PC-9 (cell line): ENCODE measurements around the gene NUDT10. TPM values are rescaled to one million over a fixed set of nuclear protein-coding genes. Genes with fewer than 3 reads are reported as not detected.

Experiments used
- Bru-seq: library from RNA; stranded (reverse); fragments of 400-500 nt; gene quantifications from one replicate; lab custom pipeline; 2021; lab: Mats Ljungman, UMichigan
- BruChase-seq, 2 experiments: library from RNA; stranded (reverse); fragments of 400-500 nt; gene quantifications; one replicate each; lab custom pipeline; 2021; lab: Mats Ljungman, UMichigan
- BruUV-seq: library from RNA; stranded (reverse); fragments of 400-500 nt; replicated peaks from 2 replicates; lab custom pipeline; 2021; lab: Mats Ljungman, UMichigan
- CTCF ChIA-PET: fragments of 300-600 bp; sonication (Branson Sonifier 250); formaldehyde crosslinking; loops from one replicate; lab custom pipeline; 2022; ENCODE audit warnings: antibody characterized with exemption; lab: Charles Lee
- POLR2A ChIA-PET: fragments of 300-600 bp; sonication (Branson Sonifier 250); formaldehyde crosslinking; loops from one replicate; lab custom pipeline; 2022; ENCODE audit warnings: antibody characterized with exemption; ENCODE audit not compliant: unreplicated experiment; lab: Charles Lee
- DNase-seq, 2 experiments: peaks; one replicate each; pipeline versions ENCODE4 v3.0.0 to v3.0.0-alpha.2; 2015 to 2022; ENCODE audit warnings: mixed read lengths in 1 of 2
- H2AFZ ChIP-seq: fragments of 200-600 bp; sonication (generic); 2 replicates; pipeline ENCODE4 v1.8.1; 2017; ENCODE audit warnings: antibody characterized with exemption
- H3F3A ChIP-seq: fragments of 200-600 bp; sonication (generic); 2 replicates; pipeline ENCODE4 v1.8.1; 2017; ENCODE audit warnings: antibody characterized with exemption, mild to moderate bottlenecking, low read depth; ENCODE audit not compliant: insufficient read depth
- H3K27ac ChIP-seq: fragments of 200-600 bp; sonication (generic); 2 replicates; pipeline ENCODE4 v1.6.1; 2016; ENCODE audit warnings: mixed run types
- H3K27me3 ChIP-seq: fragments of 200-600 bp; sonication (generic); 2 replicates; pipeline ENCODE4 v1.6.1; 2016; ENCODE audit warnings: low read depth, mixed run types; ENCODE audit not compliant: insufficient read depth
- H3K36me3 ChIP-seq: fragments of 200-600 bp; sonication (generic); 2 replicates; pipeline ENCODE4 v1.6.1; 2016; ENCODE audit warnings: low read depth, mixed run types
- H3K4me1 ChIP-seq: fragments of 200-600 bp; sonication (generic); replicated peaks from 2 replicates; pipeline ENCODE4 v1.6.1; 2016; ENCODE audit warnings: mixed run types; ENCODE audit not compliant: insufficient read depth
- H3K4me2 ChIP-seq: fragments of 200-600 bp; sonication (generic); 2 replicates; pipeline ENCODE4 v1.6.1; 2017; ENCODE audit warnings: mixed run types
- H3K4me3 ChIP-seq: fragments of 200-600 bp; sonication (generic); 2 replicates; pipeline ENCODE4 v1.6.1; 2016; ENCODE audit warnings: mixed run types
- H3K79me2 ChIP-seq: fragments of 200-600 bp; sonication (generic); 2 replicates; pipeline ENCODE4 v1.6.1; 2017; ENCODE audit warnings: low read depth, mixed run types
- H3K9me2 ChIP-seq: fragments of 200-600 bp; sonication (generic); 2 replicates; pipeline ENCODE4 v1.8.1; 2017; ENCODE audit warnings: mild to moderate bottlenecking; ENCODE audit not compliant: insufficient read depth
- H3K9me3 ChIP-seq: fragments of 200-600 bp; sonication (generic); 2 replicates; pipeline ENCODE4 v1.8.1; 2016; ENCODE audit warnings: low read depth; ENCODE audit not compliant: insufficient read depth
- H4K20me1 ChIP-seq: fragments of 200-600 bp; sonication (generic); 2 replicates; pipeline ENCODE4 v1.8.1; 2017; ENCODE audit not compliant: insufficient read depth
- CTCF ChIP-seq: fragments of 200-600 bp; sonication (generic); conservative IDR thresholded peaks from 2 replicates; pipeline ENCODE4 v1.6.1; 2017; ENCODE audit warnings: mixed run types, antibody characterized with exemption, mild to moderate bottlenecking, moderate library complexity
- EZH2 ChIP-seq: fragments of 200-600 bp; sonication (generic); IDR thresholded peaks from 2 replicates; pipeline ENCODE4 v1.8.0; 2017; ENCODE audit warnings: antibody characterized with exemption, low read depth
- intact Hi-C: fragments of 100-400 bp; cut with micrococcal nuclease; formaldehyde crosslinking; loops from one replicate; pipeline ENCODE4 v1.10.0; 2022; ENCODE audit not compliant: unreplicated experiment
- long read RNA-seq: library from polyadenylated mRNA; stranded (forward); transcript quantifications from one replicate; pipeline ENCODE4 v2.0.0, GENCODE V29; 2022
- total RNA-seq: library from RNA; stranded (reverse); gene quantifications from 2 replicates; pipeline ENCODE4 v1.2.3, GENCODE V29; 2021

NUDT10 gene
- total RNA-seq, result not detected in 2 replicates
- Bru-seq, nascent RNA, result not detected
- not detected for BruChase-seq, experiment 1, labeled RNA remaining after a 2-hour chase
- not detected for BruChase-seq, experiment 2, labeled RNA remaining after a 6-hour chase
- long read RNA-seq, result 0 reads

DNA sequence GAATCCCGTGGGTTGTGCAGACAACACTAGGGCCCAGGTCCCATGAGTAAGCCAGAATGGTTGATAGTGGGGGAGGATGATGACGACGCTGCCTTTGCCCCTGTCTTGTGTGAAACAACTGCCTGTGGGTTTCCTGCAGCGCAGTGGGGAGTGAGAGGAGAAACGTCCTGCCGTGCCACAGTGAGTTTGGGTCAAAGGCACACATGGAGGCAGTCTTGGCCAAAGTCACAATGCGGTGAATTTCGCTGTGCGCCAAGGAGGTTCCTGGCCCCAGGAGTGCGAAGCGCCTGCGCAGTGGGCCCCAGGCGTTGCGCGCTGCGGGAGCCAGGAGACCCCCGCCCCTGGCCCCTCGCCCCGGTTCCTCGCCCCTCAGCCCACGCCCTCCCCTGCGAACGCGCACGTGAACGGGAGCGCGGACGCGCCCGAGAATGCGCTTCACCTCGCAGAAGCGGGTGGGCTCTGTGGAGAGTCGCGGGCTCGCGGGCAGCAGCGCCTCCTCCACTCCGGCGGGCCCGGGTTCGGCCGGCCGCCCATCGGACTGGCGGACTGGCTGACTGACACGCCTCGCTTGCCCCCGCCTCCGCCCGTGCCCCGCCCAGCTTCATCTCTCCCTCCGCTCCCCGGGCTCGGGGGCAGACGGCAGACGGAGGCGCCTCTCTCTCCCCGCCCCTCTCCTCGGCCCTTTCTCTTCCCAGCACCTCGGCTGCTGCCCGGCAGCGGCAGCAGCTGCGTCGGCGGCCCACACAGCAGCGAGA lies at the start of gene NUDT10:
Gene NUDT10 (plus strand): TSS at position 635 of the 755 bp plus-strand sequence. CDS start 144 bp downstream, outside the sequence.
- Histone ChIP-seq H3K4me3 (no peak within 1 kb of the TSS), H3K9me2 (no peaks in the 10 kb centered on the region), H3K79me2 (no peaks in the 10 kb centered on the region), H4K20me1 (no peaks in the 10 kb centered on the region), H3K4me2 (no peak within 1 kb of the TSS), H3K4me1 (no peaks in the 10 kb centered on the region), H3F3A (no peaks in the 10 kb centered on the region), H3K9me3 (no peaks in the 10 kb centered on the region), H3K36me3 (no peaks in the 10 kb centered on the region), H3K27me3 (no peaks in the 10 kb centered on the region), H2AFZ (no peak within 1 kb of the TSS), H3K27ac (no peak within 1 kb of the TSS)
- POLR2A ChIA-PET, result no interaction called here
- intact Hi-C loops, result no loop called here
- BruUV-seq, result no TSS peak
- CTCF ChIA-PET, result no interaction called here
- TF ChIP-seq EZH2, result no peak
- no peak for TF ChIP-seq CTCF
- DNase-seq, result no peak

- Histone ChIP-seq H3K4me2 (no peak overlapping the region), H3K36me3 (no peaks in the 10 kb centered on the region), H3K79me2 (no peaks in the 10 kb centered on the region), H3F3A (no peaks in the 10 kb centered on the region), H3K27me3 (no peaks in the 10 kb centered on the region), H3K4me3 (no peak overlapping the region), H3K9me2 (no peaks in the 10 kb centered on the region), H3K4me1 (no peaks in the 10 kb centered on the region), H4K20me1 (no peaks in the 10 kb centered on the region), H2AFZ (no peak overlapping the region), H3K27ac (no peak overlapping the region), H3K9me3 (no peaks in the 10 kb centered on the region)
- intact Hi-C loops, result no loop called here
- no peak for TF ChIP-seq EZH2
- no peak for TF ChIP-seq CTCF
- DNase-seq, result no peak
- CTCF ChIA-PET, result no interaction called here
- POLR2A ChIA-PET, result no interaction called here
- no TSS peak for BruUV-seq
These were observed 40.2 kb upstream of the NUDT10 start for GRCh38 chrX:51292421-51292820.

- BruUV-seq, result no TSS peak
- no peaks in the 10 kb centered on the region for H3K4me1 ChIP-seq
- no peak overlapping the region for H3K4me3 ChIP-seq
- H4K20me1 ChIP-seq, result no peaks in the 10 kb centered on the region
- POLR2A ChIA-PET, result no interaction called here
- DNase-seq, result no peak
- intact Hi-C loops, result no loop called here
- no peaks in the 10 kb centered on the region for H3F3A ChIP-seq
- no peak overlapping the region for H3K4me2 ChIP-seq
- no peaks in the 10 kb centered on the region for H3K79me2 ChIP-seq
- H3K9me3 ChIP-seq, result no peaks in the 10 kb centered on the region
- H3K9me2 ChIP-seq, result no peaks in the 10 kb centered on the region
- H3K27me3 ChIP-seq, result no peaks in the 10 kb centered on the region
- H3K27ac ChIP-seq, result no peak overlapping the region
- TF ChIP-seq EZH2 (no peak), CTCF (no peak)
- no peak overlapping the region for H2AFZ ChIP-seq
- CTCF ChIA-PET, result no interaction called here
- H3K36me3 ChIP-seq, result no peaks in the 10 kb centered on the region
These were observed 36.5 kb upstream of the NUDT10 start for GRCh38 chrX:51296138-51296537.
